ENCODE results near the gene CTNNA2.

CTNNA2 gene

GRCh38 chr2:80291656-80292055 is 778.8 kb downstream of the CTNNA2 start:
- no peak overlapping the region for H3K23ac ChIP-seq (ENCODE audit: low read depth, low read length, poor library complexity)

GRCh38 chr2:80292474-80292873 is 779.6 kb downstream of the CTNNA2 start:
- Histone ChIP-seq H3K18ac (ENCODE audit: low read length) (no peak overlapping the region), H2BK5ac (ENCODE audit: low read length) (no peak overlapping the region), H3K23ac (ENCODE audit: low read depth, low read length, poor library complexity) (no peak overlapping the region), H4K8ac (ENCODE audit: low read depth, low read length) (no peak overlapping the region), H3K4me2 (ENCODE audit: insufficient read depth, low read length, poor library complexity, severe bottlenecking) (no peak overlapping the region), H3K4me1 (ENCODE audit: control insufficient read depth in 2 of 2, insufficient read depth in 1 of 2, low read depth in 1 of 2, low read length in 2 of 2) (peaks cover 0 to 1% of the 10 kb centered on the region in 2 donors), H4K91ac (ENCODE audit: low read depth, low read length, poor library complexity) (no peak overlapping the region), H3K4ac (ENCODE audit: low read length) (no peak overlapping the region), H2AK5ac (ENCODE audit: low read depth, low read length) (no peak overlapping the region), H3K36me3 (replicated peaks in 1 of 2; ENCODE audit: control insufficient read depth in 2 of 2, insufficient read depth in 2 of 2, low read length in 2 of 2) (no peaks in the 10 kb centered on the region), H2BK120ac (ENCODE audit: low read depth, low read length) (no peak overlapping the region), H3K27me3 (ENCODE audit: control insufficient read depth in 3 of 3, insufficient read depth in 3 of 3, low read depth in 1 of 3, low read length in 3 of 3) (no peaks in the 10 kb centered on the region), H3K14ac (ENCODE audit: low read length) (no peak overlapping the region), H3K79me1 (ENCODE audit: low read depth, low read length) (no peaks in the 10 kb centered on the region), H3K9me3 (replicated peaks in 1 of 2; ENCODE audit: control insufficient read depth in 2 of 2, insufficient read depth in 1 of 2, low read depth in 1 of 2, low read length in 2 of 2) (no peaks in the 10 kb centered on the region), H2AFZ (ENCODE audit: low read length) (no peak overlapping the region), H2BK15ac (ENCODE audit: low read length) (no peak overlapping the region), H3K4me3 (ENCODE audit: low read length in 2 of 2) (no peak overlapping the region), H2BK12ac (ENCODE audit: low read length) (no peak overlapping the region), H3K9ac (ENCODE audit: low read depth, low read length, poor library complexity) (no peak overlapping the region), H3K27ac (replicated peaks; ENCODE audit: low read length) (no peak overlapping the region)
- no peak for DNase-seq (ENCODE audit: low spot score)
- no CpG with 5 or more reads among the region's 3 CpGs for WGBS, 2 donors (ENCODE audit: extremely low coverage in 2 of 2, insufficient read length in 2 of 2, insufficient replicate concordance in 1 of 2)

More at GRCh38 chr2:80291656-80292055, 778.8 kb downstream of the CTNNA2 start:
- H4K91ac ChIP-seq (ENCODE audit: low read depth, low read length, poor library complexity): no peak overlapping the region
- H4K8ac ChIP-seq (ENCODE audit: low read depth, low read length): no peak overlapping the region
- DNase-seq (ENCODE audit: low spot score): no peak
- H3K9ac ChIP-seq (ENCODE audit: low read depth, low read length, poor library complexity): no peak overlapping the region
- H2BK120ac ChIP-seq (ENCODE audit: low read depth, low read length): no peak overlapping the region
- no peaks in the 10 kb centered on the region for H3K79me1 ChIP-seq (ENCODE audit: low read depth, low read length)
- H2BK15ac ChIP-seq (ENCODE audit: low read length): no peak overlapping the region
- H2BK12ac ChIP-seq (ENCODE audit: low read length): no peak overlapping the region
- no peak overlapping the region for H3K4me2 ChIP-seq (ENCODE audit: insufficient read depth, low read length, poor library complexity, severe bottlenecking)
- no peak overlapping the region for H3K14ac ChIP-seq (ENCODE audit: low read length)
- no peak overlapping the region for H3K4ac ChIP-seq (ENCODE audit: low read length)
- H3K36me3 ChIP-seq (replicated peaks in 1 of 2; ENCODE audit: control insufficient read depth in 2 of 2, insufficient read depth in 2 of 2, low read length in 2 of 2): no peaks in the 10 kb centered on the region
- no peak overlapping the region for H3K18ac ChIP-seq (ENCODE audit: low read length)
- no peaks in the 10 kb centered on the region for H3K27me3 ChIP-seq (ENCODE audit: control insufficient read depth in 3 of 3, insufficient read depth in 3 of 3, low read depth in 1 of 3, low read length in 3 of 3)
- H2AFZ ChIP-seq (ENCODE audit: low read length): no peak overlapping the region
- H2BK5ac ChIP-seq (ENCODE audit: low read length): no peak overlapping the region
- no peak overlapping the region for H3K27ac ChIP-seq (replicated peaks; ENCODE audit: low read length)
- H3K4me1 ChIP-seq (ENCODE audit: control insufficient read depth in 2 of 2, insufficient read depth in 1 of 2, low read depth in 1 of 2, low read length in 2 of 2): no peaks in the 10 kb centered on the region
- no peak overlapping the region for H2AK5ac ChIP-seq (ENCODE audit: low read depth, low read length)
- H3K4me3 ChIP-seq (ENCODE audit: low read length in 2 of 2): no peak overlapping the region
- H3K9me3 ChIP-seq (replicated peaks in 1 of 2; ENCODE audit: control insufficient read depth in 2 of 2, insufficient read depth in 1 of 2, low read depth in 1 of 2, low read length in 2 of 2): no peaks in the 10 kb centered on the region
- no CpG with 5 or more reads among the region's 1 CpG for WGBS, 2 donors (ENCODE audit: extremely low coverage in 2 of 2, insufficient read length in 2 of 2, insufficient replicate concordance in 1 of 2)

- H3K9me3 ChIP-seq (replicated peaks in 1 of 2; ENCODE audit: control insufficient read depth in 2 of 2, insufficient read depth in 1 of 2, low read depth in 1 of 2, low read length in 2 of 2): no peaks in the 10 kb centered on the region
- no peak overlapping the region for H2BK5ac ChIP-seq (ENCODE audit: low read length)
- H3K23ac ChIP-seq (ENCODE audit: low read depth, low read length, poor library complexity): no peak overlapping the region
- H3K14ac ChIP-seq (ENCODE audit: low read length): no peak overlapping the region
- peaks cover 0 to 1% of the 10 kb centered on the region in 2 donors for H3K4me1 ChIP-seq (ENCODE audit: control insufficient read depth in 2 of 2, insufficient read depth in 1 of 2, low read depth in 1 of 2, low read length in 2 of 2)
- H2BK12ac ChIP-seq (ENCODE audit: low read length): no peak overlapping the region
- H3K27me3 ChIP-seq (ENCODE audit: control insufficient read depth in 3 of 3, insufficient read depth in 3 of 3, low read depth in 1 of 3, low read length in 3 of 3): no peaks in the 10 kb centered on the region
- no peak overlapping the region for H4K91ac ChIP-seq (ENCODE audit: low read depth, low read length, poor library complexity)
- no peak overlapping the region for H2BK15ac ChIP-seq (ENCODE audit: low read length)
- H3K4me3 ChIP-seq (ENCODE audit: low read length in 2 of 2): no peak overlapping the region
- H3K79me1 ChIP-seq (ENCODE audit: low read depth, low read length): no peaks in the 10 kb centered on the region
- no peak overlapping the region for H4K8ac ChIP-seq (ENCODE audit: low read depth, low read length)
- H3K4ac ChIP-seq (ENCODE audit: low read length): no peak overlapping the region
- H3K27ac ChIP-seq (replicated peaks; ENCODE audit: low read length): no peak overlapping the region
- H3K4me2 ChIP-seq (ENCODE audit: insufficient read depth, low read length, poor library complexity, severe bottlenecking): no peak overlapping the region
- no peak for DNase-seq (ENCODE audit: low spot score)
- no peaks in the 10 kb centered on the region for H3K36me3 ChIP-seq (replicated peaks in 1 of 2; ENCODE audit: control insufficient read depth in 2 of 2, insufficient read depth in 2 of 2, low read length in 2 of 2)
- H2AK5ac ChIP-seq (ENCODE audit: low read depth, low read length): no peak overlapping the region
- H3K18ac ChIP-seq (ENCODE audit: low read length): no peak overlapping the region
- H2AFZ ChIP-seq (ENCODE audit: low read length): no peak overlapping the region
- H2BK120ac ChIP-seq (ENCODE audit: low read depth, low read length): no peak overlapping the region
- H3K9ac ChIP-seq (ENCODE audit: low read depth, low read length, poor library complexity): no peak overlapping the region
Measured at GRCh38 chr2:80293039-80293438, 780.2 kb downstream of the CTNNA2 start.

- no peak overlapping the region for H2AFZ ChIP-seq (ENCODE audit: low read length)
- no peak overlapping the region for H3K4me3 ChIP-seq (ENCODE audit: low read length in 2 of 2)
- no peak overlapping the region for H2AK5ac ChIP-seq (ENCODE audit: low read depth, low read length)
- H3K9me3 ChIP-seq (replicated peaks in 1 of 2; ENCODE audit: control insufficient read depth in 2 of 2, insufficient read depth in 1 of 2, low read depth in 1 of 2, low read length in 2 of 2): no peaks in the 10 kb centered on the region
- H2BK120ac ChIP-seq (ENCODE audit: low read depth, low read length): no peak overlapping the region
- no peak overlapping the region for H3K4me2 ChIP-seq (ENCODE audit: insufficient read depth, low read length, poor library complexity, severe bottlenecking)
- no peak overlapping the region for H3K4ac ChIP-seq (ENCODE audit: low read length)
- H3K27ac ChIP-seq (replicated peaks; ENCODE audit: low read length): no peak overlapping the region
- no peak overlapping the region for H4K8ac ChIP-seq (ENCODE audit: low read depth, low read length)
- H2BK5ac ChIP-seq (ENCODE audit: low read length): no peak overlapping the region
- no peak overlapping the region for H3K18ac ChIP-seq (ENCODE audit: low read length)
- no peak overlapping the region for H2BK15ac ChIP-seq (ENCODE audit: low read length)
- H3K14ac ChIP-seq (ENCODE audit: low read length): no peak overlapping the region
- WGBS, 2 donors (ENCODE audit: extremely low coverage in 2 of 2, insufficient read length in 2 of 2, insufficient replicate concordance in 1 of 2): no CpG with 5 or more reads among the region's 3 CpGs
- H3K36me3 ChIP-seq (replicated peaks in 1 of 2; ENCODE audit: control insufficient read depth in 2 of 2, insufficient read depth in 2 of 2, low read length in 2 of 2): no peaks in the 10 kb centered on the region
- H3K9ac ChIP-seq (ENCODE audit: low read depth, low read length, poor library complexity): no peak overlapping the region
- peaks cover 0 to 13% of the 10 kb centered on the region in 2 donors for H3K4me1 ChIP-seq (ENCODE audit: control insufficient read depth in 2 of 2, insufficient read depth in 1 of 2, low read depth in 1 of 2, low read length in 2 of 2)
- peaks cover 12 to 35% (median 28%) of the 10 kb centered on the region in 3 experiments for H3K27me3 ChIP-seq (ENCODE audit: control insufficient read depth in 3 of 3, insufficient read depth in 3 of 3, low read depth in 1 of 3, low read length in 3 of 3)
- no peaks in the 10 kb centered on the region for H3K79me1 ChIP-seq (ENCODE audit: low read depth, low read length)
- H2BK12ac ChIP-seq (ENCODE audit: low read length): no peak overlapping the region
- H4K91ac ChIP-seq (ENCODE audit: low read depth, low read length, poor library complexity): no peak overlapping the region
- no peak for DNase-seq (ENCODE audit: low spot score)
- H3K23ac ChIP-seq (ENCODE audit: low read depth, low read length, poor library complexity): no peak overlapping the region
Measured at GRCh38 chr2:80298954-80299353, 786.1 kb downstream of the CTNNA2 start.
